ENCODE results near the gene JAK3. TPM values are rescaled to one million over a fixed set of nuclear protein-coding genes. Genes with fewer than 3 reads are reported as not detected.
"Not testable (repeated sequence)": the region's sequence is repeated elsewhere in the genome, so short reads cannot be mapped to it uniquely, and the experiment has no call there.

JAK3 gene
- 1 to 10 TPM; 2.2 to 4.9 (median 3.6) TPM for polyA plus RNA-seq (ENCODE audit: insufficient read length in 4 of 4)

GRCh38 chr19:17847538-17848366, at the start of gene JAK3:
Gene JAK3, minus strand, starts transcription at chr19:17847982. Its CDS starts 3,565 bp downstream, at chr19:17844417.
- DNase-seq (ENCODE audit: low read depth in 4 of 4, low spot score in 2 of 4): peak in 2 of 4 donors; percentile 50 to 69

GRCh38 chr19:17893766-17894165, 46.0 kb upstream of the JAK3 start:
- DNase-seq (ENCODE audit: low read depth in 4 of 4, low spot score in 2 of 4): no peak

- DNase-seq (ENCODE audit: low read depth in 4 of 4, low spot score in 2 of 4): peak in 3 of 4 donors; percentile 34 to 60 (median 49)
These were observed 41.9 kb upstream of the JAK3 start for GRCh38 chr19:17889609-17890214.

- DNase-seq (ENCODE audit: low read depth in 4 of 4, low spot score in 2 of 4): no peak
These were observed 40.5 kb upstream of the JAK3 start for GRCh38 chr19:17888260-17888659.

GRCh38 chr19:17887221-17887620, 39.4 kb upstream of the JAK3 start:
- DNase-seq (ENCODE audit: low read depth in 4 of 4, low spot score in 2 of 4): not testable (repeated sequence)

- no peak for DNase-seq (ENCODE audit: low read depth in 4 of 4, low spot score in 2 of 4)
These were observed 38.7 kb upstream of the JAK3 start for GRCh38 chr19:17886515-17886914.

GRCh38 chr19:17883627-17884410, 36.0 kb upstream of the JAK3 start:
- no peak for DNase-seq (ENCODE audit: low read depth in 4 of 4, low spot score in 2 of 4)

- DNase-seq (ENCODE audit: low read depth in 4 of 4, low spot score in 2 of 4): no peak
These were observed 33.9 kb upstream of the JAK3 start for GRCh38 chr19:17881701-17882100.

- no peak for DNase-seq (ENCODE audit: low read depth in 4 of 4, low spot score in 2 of 4)
These were observed 31.7 kb upstream of the JAK3 start for GRCh38 chr19:17879466-17879865.

- no peak for DNase-seq (ENCODE audit: low read depth in 4 of 4, low spot score in 2 of 4)
These were observed 29.9 kb upstream of the JAK3 start for GRCh38 chr19:17877696-17878095.

GRCh38 chr19:17874758-17875135, 27.0 kb upstream of the JAK3 start:
- no peak for DNase-seq (ENCODE audit: low read depth in 4 of 4, low spot score in 2 of 4)

GRCh38 chr19:17873786-17874757, 26.3 kb upstream of the JAK3 start:
- no peak for DNase-seq (ENCODE audit: low read depth in 4 of 4, low spot score in 2 of 4)

- DNase-seq (ENCODE audit: low read depth in 4 of 4, low spot score in 2 of 4): no peak
These were observed 24.6 kb upstream of the JAK3 start for GRCh38 chr19:17872251-17873001.

- no peak for DNase-seq (ENCODE audit: low read depth in 4 of 4, low spot score in 2 of 4)
These were observed 24.1 kb upstream of the JAK3 start, which contains the start of gene SLC5A5 for GRCh38 chr19:17871878-17872250. Gene SLC5A5, plus strand, starts transcription at chr19:17871945. Its CDS starts 375 bp downstream, at chr19:17872320.

- no peak for DNase-seq (ENCODE audit: low read depth in 4 of 4, low spot score in 2 of 4)
These were observed 23.5 kb upstream of the JAK3 start for GRCh38 chr19:17871032-17871877.

GRCh38 chr19:17869114-17869608, 21.4 kb upstream of the JAK3 start:
- no peak for DNase-seq (ENCODE audit: low read depth in 4 of 4, low spot score in 2 of 4)

GRCh38 chr19:17868669-17869068, 20.9 kb upstream of the JAK3 start:
- no peak for DNase-seq (ENCODE audit: low read depth in 4 of 4, low spot score in 2 of 4)

- no peak for DNase-seq (ENCODE audit: low read depth in 4 of 4, low spot score in 2 of 4)
These were observed 19.2 kb upstream of the JAK3 start for GRCh38 chr19:17866964-17867486.

All from left renal cortex interstitium (tissue), 4 donors.